CD4-positive, alpha-beta T cell treated with Interleukin-1 beta for 1 hour (primary cell): ENCODE data around the gene SDR42E2.
"Not testable (repeated sequence)": the region's sequence is repeated elsewhere in the genome, so short reads cannot be mapped to it uniquely, and the experiment has no call there.

ENCODE experiments used
- DNase-seq, 2 donors: peaks; one replicate each; pipeline ENCODE4 v3.0.0-alpha.2; 2020 to 2022

Gene SDR42E2

GRCh38 chr16:22192261-22193062 is 30.2 kb downstream of the SDR42E2 start:
- peak; percentile 92 for DNase-seq

- DNase-seq, result no peak
Observed at GRCh38 chr16:22193063-22193411, 30.7 kb downstream of the SDR42E2 start.

- DNase-seq, result peak; percentile 54 to 64
Observed at GRCh38 chr16:22194707-22195444, 32.6 kb downstream of the SDR42E2 start.

GRCh38 chr16:22195445-22195694 is 33.1 kb downstream of the SDR42E2 start:
- DNase-seq, result no peak

- DNase-seq, result peak; percentile 92 to 94
Observed at GRCh38 chr16:22195695-22196558, 33.6 kb downstream of the SDR42E2 start.

GRCh38 chr16:22196559-22197168 is 34.4 kb downstream of the SDR42E2 start:
- DNase-seq, result not testable (repeated sequence)

GRCh38 chr16:22198547-22199293 is 36.4 kb downstream of the SDR42E2 start:
- DNase-seq, result no peak

- no peak for DNase-seq
Observed at GRCh38 chr16:22202261-22202637, 39.9 kb downstream of the SDR42E2 start.

GRCh38 chr16:22203091-22203490 is 40.8 kb downstream of the SDR42E2 start:
- DNase-seq, result no peak

GRCh38 chr16:22204091-22204655 is 41.9 kb downstream of the SDR42E2 start:
- DNase-seq, result no peak

GRCh38 chr16:22205577-22206012 is 43.3 kb downstream of the SDR42E2 start:
- no peak for DNase-seq

- DNase-seq, result peak; percentile 82 to 84
Observed at GRCh38 chr16:22206013-22206841, 43.9 kb downstream of the SDR42E2 start, which contains the start of gene EEF2K. Gene EEF2K (plus strand): TSS chr16:22206278. CDS start chr16:22225730, 19,452 bp downstream.

- peak; percentile 50 to 73 for DNase-seq
Observed at GRCh38 chr16:22206842-22207714, 44.8 kb downstream of the SDR42E2 start.

GRCh38 chr16:22207715-22208360 is 45.5 kb downstream of the SDR42E2 start:
- no peak for DNase-seq

GRCh38 chr16:22210285-22210684 is 48.0 kb downstream of the SDR42E2 start:
- DNase-seq, result no peak

GRCh38 chr16:22210854-22211253 is 48.5 kb downstream of the SDR42E2 start:
- DNase-seq, result no peak

GRCh38 chr16:22213236-22213635 is 50.9 kb downstream of the SDR42E2 start:
- no peak for DNase-seq

- no peak for DNase-seq
Observed at GRCh38 chr16:22213801-22214200, 51.5 kb downstream of the SDR42E2 start.

GRCh38 chr16:22214402-22214801 is 52.1 kb downstream of the SDR42E2 start:
- DNase-seq, result no peak
